Neuronal stem cell (in vitro differentiated cells): Measurements from ENCODE around the gene ADIPOR2.

ENCODE experiments used
- DNase-seq: peaks from one replicate; pipeline ENCODE4 v3.0.0-alpha.2; 2013; ENCODE audit warnings: low spot score
- H2AFZ ChIP-seq: one replicate; pipeline ENCODE4 v1.6.1; 2013; ENCODE audit warnings: mild to moderate bottlenecking, low read length, inconsistent platforms
- H2AK5ac ChIP-seq: 2 replicates; pipeline ENCODE4 v1.6.1; 2013; ENCODE audit warnings: low read depth, mild to moderate bottlenecking, inconsistent platforms, low read length, moderate library complexity, mixed read lengths
- H2BK120ac ChIP-seq: 2 replicates; pipeline ENCODE4 v1.6.1; 2013; ENCODE audit warnings: low read depth, mild to moderate bottlenecking, inconsistent platforms, low read length, moderate library complexity, mixed read lengths
- H2BK12ac ChIP-seq: one replicate; pipeline ENCODE4 v1.6.1; 2013; ENCODE audit warnings: low read length, inconsistent platforms
- H2BK15ac ChIP-seq: 2 replicates; pipeline ENCODE4 v1.6.1; 2013; ENCODE audit warnings: mild to moderate bottlenecking, low read length, inconsistent platforms, mixed read lengths
- H2BK5ac ChIP-seq: one replicate; pipeline ENCODE4 v1.6.1; 2013; ENCODE audit warnings: inconsistent platforms, mild to moderate bottlenecking, low read length, moderate library complexity
- H3K14ac ChIP-seq: one replicate; pipeline ENCODE4 v1.6.1; 2013; ENCODE audit warnings: low read length, inconsistent platforms
- H3K18ac ChIP-seq: 2 replicates; pipeline ENCODE4 v1.6.1; 2013; ENCODE audit warnings: low read length, inconsistent platforms
- H3K23ac ChIP-seq: 2 replicates; pipeline ENCODE4 v1.6.1; 2013; ENCODE audit warnings: low read depth, mild to moderate bottlenecking, mixed read lengths, low read length, inconsistent platforms; ENCODE audit not compliant: poor library complexity
- H3K27ac ChIP-seq: replicated peaks from 3 replicates; pipeline ENCODE4 v1.5.1; 2013; ENCODE audit warnings: low read length, inconsistent platforms
- H3K27me3 ChIP-seq, 3 experiments: 2 replicates each; pipeline ENCODE4 v1.6.1; 2013; ENCODE audit warnings: low read length in 3 of 3, mild to moderate bottlenecking in 2 of 3, inconsistent platforms in 1 of 3, low read depth in 1 of 3, mixed read lengths in 1 of 3, moderate library complexity in 1 of 3; ENCODE audit not compliant: control insufficient read depth in 3 of 3, insufficient read depth in 3 of 3
- H3K36me3 ChIP-seq, 2 donors: replicated peaks in 1 of 2; 2 replicates each; pipeline ENCODE4 v1.6.1; 2013; ENCODE audit warnings: low read length in 2 of 2; ENCODE audit not compliant: control insufficient read depth in 2 of 2, insufficient read depth in 2 of 2
- H3K4ac ChIP-seq: 2 replicates; pipeline ENCODE4 v1.6.1; 2013; ENCODE audit warnings: inconsistent platforms, mild to moderate bottlenecking, low read length, moderate library complexity
- H3K4me1 ChIP-seq, 2 donors: 1 replicate in 1 of 2; 2 replicates in 1 of 2; pipeline ENCODE4 v1.6.1; 2013; ENCODE audit warnings: low read length in 2 of 2, low read depth in 1 of 2; ENCODE audit not compliant: control insufficient read depth in 2 of 2, insufficient read depth in 1 of 2
- H3K4me2 ChIP-seq: one replicate; pipeline ENCODE4 v1.6.1; 2013; ENCODE audit warnings: mild to moderate bottlenecking, low read length, inconsistent platforms; ENCODE audit not compliant: insufficient read depth, poor library complexity, severe bottlenecking
- H3K4me3 ChIP-seq, 2 donors: 2 replicates each; pipeline ENCODE4 v1.5.1; 2013; ENCODE audit warnings: low read length in 2 of 2, mild to moderate bottlenecking in 2 of 2, inconsistent platforms in 1 of 2, moderate library complexity in 1 of 2
- H3K79me1 ChIP-seq: one replicate; pipeline ENCODE4 v1.6.1; 2013; ENCODE audit warnings: low read depth, mild to moderate bottlenecking, inconsistent platforms, low read length, moderate library complexity
- H3K9ac ChIP-seq: one replicate; pipeline ENCODE4 v1.6.1; 2013; ENCODE audit warnings: mild to moderate bottlenecking, low read depth, low read length, inconsistent platforms; ENCODE audit not compliant: poor library complexity
- H3K9me3 ChIP-seq, 2 donors: replicated peaks in 1 of 2; 2 replicates each; pipeline versions ENCODE3 to v1.6.1; 2013; ENCODE audit warnings: low read length in 2 of 2, mild to moderate bottlenecking in 2 of 2, inconsistent platforms in 1 of 2, low read depth in 1 of 2, mixed read lengths in 1 of 2, moderate library complexity in 1 of 2; ENCODE audit not compliant: control insufficient read depth in 2 of 2, insufficient read depth in 1 of 2
- H4K8ac ChIP-seq: one replicate; pipeline ENCODE4 v1.6.1; 2013; ENCODE audit warnings: low read depth, mild to moderate bottlenecking, inconsistent platforms, low read length, moderate library complexity
- H4K91ac ChIP-seq: one replicate; pipeline ENCODE4 v1.6.1; 2013; ENCODE audit warnings: low read length, low read depth, mild to moderate bottlenecking, inconsistent platforms; ENCODE audit not compliant: poor library complexity
- WGBS, 2 donors: extraction: QIAGEN DNeasy Blood & Tissue Kit; methylation state at CpG; one replicate each; pipeline ENCODE4 v1.1.7; 2013; ENCODE audit warnings: missing lambda C conversion rate in 2 of 2, mixed read lengths in 1 of 2; ENCODE audit not compliant: insufficient read length in 2 of 2, insufficient replicate concordance in 1 of 2; ENCODE audit errors: extremely low coverage in 2 of 2; 5-methylcytosine and 5-hydroxymethylcytosine counted together

The ADIPOR2 gene

GRCh38 chr12:1716911-1717310 lies 26.0 kb downstream of the ADIPOR2 start:
- Histone ChIP-seq H2BK12ac (no peak overlapping the region), H2AK5ac (no peak overlapping the region), H3K4me2 (no peak overlapping the region), H2BK120ac (no peak overlapping the region), H3K4ac (no peak overlapping the region), H4K8ac (no peak overlapping the region), H3K27me3 (no peaks in the 10 kb centered on the region), H3K14ac (no peak overlapping the region), H2BK15ac (no peak overlapping the region), H3K9me3 (peaks cover 4 to 31% of the 10 kb centered on the region in 2 donors), H3K4me3 (no peak overlapping the region), H2BK5ac (no peak overlapping the region), H3K27ac (no peak overlapping the region), H3K23ac (no peak overlapping the region), H2AFZ (no peak overlapping the region), H3K18ac (no peak overlapping the region), H3K9ac (no peak overlapping the region), H4K91ac (no peak overlapping the region), H3K36me3 (peaks cover 5% of the 10 kb centered on the region in 2 donors), H3K79me1 (peaks cover 2% of the 10 kb centered on the region), H3K4me1 (no peaks in the 10 kb centered on the region)
- DNase-seq = no peak

GRCh38 chr12:1719139-1719538 lies 28.3 kb downstream of the ADIPOR2 start:
- no peak overlapping the region for H2BK12ac ChIP-seq
- H3K9me3 ChIP-seq = peaks cover 4 to 28% of the 10 kb centered on the region in 2 donors
- peaks cover 3 to 4% of the 10 kb centered on the region in 2 donors for H3K36me3 ChIP-seq
- H3K14ac ChIP-seq = no peak overlapping the region
- no peak overlapping the region for H4K91ac ChIP-seq
- no peak overlapping the region for H2AK5ac ChIP-seq
- H3K27ac ChIP-seq = no peak overlapping the region
- H3K4me1 ChIP-seq = no peaks in the 10 kb centered on the region
- no peak overlapping the region for H2BK15ac ChIP-seq
- H2BK5ac ChIP-seq = no peak overlapping the region
- no peak overlapping the region for H3K4me2 ChIP-seq
- no peaks in the 10 kb centered on the region for H3K79me1 ChIP-seq
- no peak for DNase-seq
- H3K4ac ChIP-seq = no peak overlapping the region
- H2AFZ ChIP-seq = no peak overlapping the region
- H3K23ac ChIP-seq = no peak overlapping the region
- H3K18ac ChIP-seq = no peak overlapping the region
- no peak overlapping the region for H2BK120ac ChIP-seq
- H3K4me3 ChIP-seq = no peak overlapping the region
- H3K9ac ChIP-seq = no peak overlapping the region
- no peaks in the 10 kb centered on the region for H3K27me3 ChIP-seq
- no peak overlapping the region for H4K8ac ChIP-seq

- Histone ChIP-seq H3K36me3 (peaks cover 0 to 7% of the 10 kb centered on the region in 2 donors), H3K4me3 (no peak overlapping the region), H3K23ac (no peak overlapping the region), H2BK12ac (no peak overlapping the region), H3K14ac (no peak overlapping the region), H2BK120ac (no peak overlapping the region), H2AK5ac (no peak overlapping the region), H4K91ac (no peak overlapping the region), H2BK15ac (no peak overlapping the region), H3K9ac (no peak overlapping the region), H3K27ac (no peak overlapping the region), H2AFZ (no peak overlapping the region), H3K4me2 (no peak overlapping the region), H4K8ac (no peak overlapping the region), H3K27me3 (no peaks in the 10 kb centered on the region), H3K18ac (no peak overlapping the region), H2BK5ac (no peak overlapping the region), H3K9me3 (peaks cover 2 to 16% of the 10 kb centered on the region in 2 donors), H3K4me1 (no peaks in the 10 kb centered on the region), H3K79me1 (no peaks in the 10 kb centered on the region), H3K4ac (no peak overlapping the region)
- no peak for DNase-seq
- WGBS, 2 donors = no CpG with 5 or more reads among the region's 3 CpGs
Observed at GRCh38 chr12:1720494-1720893, 29.6 kb downstream of the ADIPOR2 start.

- Histone ChIP-seq H3K23ac (no peak overlapping the region), H3K27ac (no peak overlapping the region), H3K4ac (no peak overlapping the region), H2AFZ (no peak overlapping the region), H3K9me3 (peaks cover 2 to 10% of the 10 kb centered on the region in 2 donors), H4K8ac (no peak overlapping the region), H3K14ac (no peak overlapping the region), H3K4me3 (no peak overlapping the region), H2BK15ac (no peak overlapping the region), H3K4me2 (no peak overlapping the region), H3K36me3 (peaks cover 0 to 14% of the 10 kb centered on the region in 2 donors), H3K18ac (no peak overlapping the region), H3K27me3 (no peaks in the 10 kb centered on the region), H2BK12ac (no peak overlapping the region), H3K79me1 (no peaks in the 10 kb centered on the region), H2AK5ac (no peak overlapping the region), H2BK120ac (no peak overlapping the region), H2BK5ac (no peak overlapping the region), H4K91ac (no peak overlapping the region), H3K9ac (no peak overlapping the region), H3K4me1 (no peaks in the 10 kb centered on the region)
- no peak for DNase-seq
- no CpG with 5 or more reads among the region's 6 CpGs for WGBS, 2 donors
Observed at GRCh38 chr12:1723721-1724120, 32.9 kb downstream of the ADIPOR2 start.
